KOPT-K1 (cell line): ENCODE data around the gene CTNND2.

Experiments
- H3K27ac ChIP-seq: fragments of 200-600 bp; sonication (generic); 2 replicates; pipeline ENCODE4 v1.5.1; 2016; ENCODE audit warnings: antibody characterized with exemption, mild to moderate bottlenecking, low read depth, low read length; ENCODE audit not compliant: poor library complexity, severe bottlenecking
- H3K36me3 ChIP-seq: fragments of 200-600 bp; sonication (generic); 2 replicates; pipeline ENCODE4 v1.5.1; 2017; ENCODE audit warnings: antibody characterized with exemption, mild to moderate bottlenecking, low read length, moderate library complexity; ENCODE audit not compliant: insufficient read depth
- H3K9me3 ChIP-seq: fragments of 200-600 bp; sonication (generic); 2 replicates; pipeline ENCODE4 v1.5.1; 2017; ENCODE audit warnings: antibody characterized with exemption, low read length, mild to moderate bottlenecking; ENCODE audit not compliant: insufficient read depth, poor library complexity, severe bottlenecking

Gene CTNND2

DNA sequence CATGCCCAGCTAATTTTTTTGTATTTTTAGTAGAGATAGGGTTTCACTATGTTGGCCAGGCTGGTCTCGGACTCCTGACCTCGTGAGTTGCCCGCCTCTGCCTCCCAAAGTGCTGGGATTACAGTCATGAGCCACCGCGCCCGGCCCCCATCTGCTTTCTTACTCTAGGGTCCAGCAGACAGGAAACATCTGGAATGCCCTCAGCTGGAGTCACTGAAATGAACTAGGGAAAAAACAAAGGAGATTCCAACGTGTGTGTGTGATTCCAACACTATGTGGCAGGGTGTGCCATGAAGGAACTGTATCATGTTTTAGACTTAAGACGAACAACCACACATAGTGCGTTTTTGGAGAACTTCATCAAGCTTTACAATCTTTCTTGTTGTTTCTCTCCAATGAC lies 603.1 kb downstream of the CTNND2 start:
- Histone ChIP-seq H3K27ac (no peak overlapping the region), H3K9me3 (no peaks in the 10 kb centered on the region), H3K36me3 (no peaks in the 10 kb centered on the region)

- no peaks in the 10 kb centered on the region for H3K9me3 ChIP-seq
- no peaks in the 10 kb centered on the region for H3K36me3 ChIP-seq
- H3K27ac ChIP-seq, result no peak overlapping the region
These were observed 603.5 kb downstream of the CTNND2 start for GRCh38 chr5:11300736-11301135.

- H3K27ac ChIP-seq, result no peak overlapping the region
- no peaks in the 10 kb centered on the region for H3K9me3 ChIP-seq
- no peaks in the 10 kb centered on the region for H3K36me3 ChIP-seq
These were observed 605.4 kb downstream of the CTNND2 start for GRCh38 chr5:11298877-11299276.

DNA sequence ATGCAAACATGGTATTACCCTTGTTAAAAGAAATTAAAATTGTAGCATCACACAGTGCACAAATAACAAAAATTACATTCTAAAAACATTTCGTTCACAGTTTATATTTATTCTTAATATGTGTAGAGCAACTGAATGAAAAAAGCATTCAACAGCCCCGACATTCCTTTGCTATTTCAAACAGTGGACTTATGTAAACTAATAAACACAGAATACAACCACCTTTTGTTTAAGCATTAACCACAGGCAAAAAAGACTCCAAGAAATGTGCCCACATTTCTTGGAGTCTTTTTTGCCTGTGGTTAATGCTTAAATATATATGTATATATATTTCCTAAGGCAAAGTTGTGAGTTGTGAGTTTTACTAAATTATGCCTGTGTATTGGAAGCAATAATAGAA lies 610.7 kb downstream of the CTNND2 start:
- no peaks in the 10 kb centered on the region for H3K36me3 ChIP-seq
- no peaks in the 10 kb centered on the region for H3K9me3 ChIP-seq
- H3K27ac ChIP-seq, result no peak overlapping the region

DNA sequence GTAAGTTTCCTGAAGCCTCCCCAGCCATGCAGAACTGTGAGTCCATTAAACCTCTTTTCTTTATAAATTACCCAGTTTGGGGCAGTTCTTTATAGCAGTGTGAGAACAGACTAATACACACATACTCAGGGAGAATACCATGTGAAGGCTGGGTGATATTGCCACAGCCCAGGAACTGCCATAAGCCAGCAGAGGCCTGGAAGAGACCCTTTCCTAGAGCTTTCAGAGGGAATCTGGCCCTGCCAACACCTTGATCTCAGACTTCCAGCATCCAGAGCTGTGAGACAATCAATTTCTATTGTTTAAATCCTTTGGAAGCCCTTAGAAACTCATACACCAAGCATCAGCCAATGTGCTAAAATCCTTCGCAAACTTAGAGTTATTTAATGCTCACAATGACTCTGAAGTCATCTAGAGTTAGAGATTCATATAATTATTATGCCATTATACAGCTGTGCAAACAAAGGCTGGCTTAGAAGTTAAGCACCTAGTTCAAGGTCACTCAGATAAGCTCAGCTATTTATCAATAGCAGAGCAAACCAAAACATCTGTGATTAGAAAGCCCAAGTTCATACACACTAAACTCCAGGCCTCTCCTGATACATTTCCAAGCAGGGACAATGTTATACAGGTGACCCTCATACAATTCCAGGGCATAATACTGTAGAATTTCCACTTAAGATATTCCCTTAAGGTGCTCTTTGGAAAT lies 611.4 kb downstream of the CTNND2 start:
- no peaks in the 10 kb centered on the region for H3K9me3 ChIP-seq
- H3K27ac ChIP-seq, result no peak overlapping the region
- no peaks in the 10 kb centered on the region for H3K36me3 ChIP-seq

DNA sequence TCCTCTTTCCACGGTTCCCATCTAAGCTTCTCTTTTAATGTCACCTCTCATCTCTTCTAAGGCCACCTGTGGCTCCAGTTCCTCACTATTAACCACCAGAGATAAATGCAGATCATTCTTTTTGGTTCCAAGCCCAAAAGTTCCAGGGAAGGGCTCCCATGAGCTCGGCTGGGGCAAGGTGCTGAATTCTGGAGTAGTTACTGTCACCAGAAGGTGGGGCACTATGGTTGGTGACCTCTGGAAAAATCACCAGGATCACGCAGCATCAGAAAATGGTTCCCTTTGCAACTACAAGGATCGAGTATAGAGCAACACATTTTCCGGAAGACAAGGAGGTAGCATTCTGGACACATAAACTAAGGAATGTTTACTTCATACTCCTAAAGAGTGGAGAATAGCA lies 614.5 kb downstream of the CTNND2 start:
- Histone ChIP-seq H3K27ac (no peak overlapping the region), H3K36me3 (no peaks in the 10 kb centered on the region), H3K9me3 (no peaks in the 10 kb centered on the region)

- Histone ChIP-seq H3K27ac (no peak overlapping the region), H3K36me3 (no peaks in the 10 kb centered on the region), H3K9me3 (no peaks in the 10 kb centered on the region)
These were observed 615.0 kb downstream of the CTNND2 start for GRCh38 chr5:11289208-11289607.

DNA sequence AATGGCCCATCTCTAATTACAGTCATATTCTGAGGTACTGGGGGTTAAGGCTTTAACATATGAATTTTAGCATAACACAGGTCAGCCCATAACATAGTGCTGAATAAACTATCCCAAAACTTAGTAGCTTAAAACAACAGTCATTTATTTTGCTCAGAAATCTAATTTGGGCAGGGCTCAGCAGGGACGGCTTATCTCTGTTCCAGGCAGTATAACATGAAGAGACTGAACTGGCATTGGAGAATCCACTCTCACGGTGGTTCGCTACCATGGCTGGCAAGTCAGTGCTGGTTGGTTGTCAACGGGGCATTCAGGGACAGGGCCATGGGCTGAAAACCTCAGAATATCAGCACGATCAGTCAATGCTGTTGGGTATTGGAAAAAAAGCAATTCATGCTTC lies 622.4 kb downstream of the CTNND2 start:
- no peaks in the 10 kb centered on the region for H3K36me3 ChIP-seq
- no peaks in the 10 kb centered on the region for H3K9me3 ChIP-seq
- no peak overlapping the region for H3K27ac ChIP-seq

DNA sequence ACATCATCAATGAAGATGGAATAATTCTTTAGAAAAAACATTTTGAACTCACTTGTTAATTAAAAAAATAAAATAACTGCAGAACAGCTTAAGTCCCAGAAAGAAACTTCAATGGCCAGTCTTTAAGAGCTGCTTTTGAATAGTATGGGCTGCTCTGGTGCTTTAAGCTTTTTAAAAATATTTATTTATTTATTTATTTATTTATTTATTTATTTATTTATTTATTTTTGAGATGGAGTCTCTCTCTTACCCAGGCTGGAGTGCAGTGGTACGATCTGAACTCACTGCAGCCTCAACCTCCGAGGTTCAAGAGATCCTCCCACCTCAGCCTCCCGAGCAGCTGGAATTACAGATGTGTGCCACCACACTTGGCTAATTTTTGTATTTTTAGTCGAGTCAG lies 626.9 kb downstream of the CTNND2 start:
- H3K27ac ChIP-seq, result no peak overlapping the region
- no peaks in the 10 kb centered on the region for H3K9me3 ChIP-seq
- H3K36me3 ChIP-seq, result no peaks in the 10 kb centered on the region

DNA sequence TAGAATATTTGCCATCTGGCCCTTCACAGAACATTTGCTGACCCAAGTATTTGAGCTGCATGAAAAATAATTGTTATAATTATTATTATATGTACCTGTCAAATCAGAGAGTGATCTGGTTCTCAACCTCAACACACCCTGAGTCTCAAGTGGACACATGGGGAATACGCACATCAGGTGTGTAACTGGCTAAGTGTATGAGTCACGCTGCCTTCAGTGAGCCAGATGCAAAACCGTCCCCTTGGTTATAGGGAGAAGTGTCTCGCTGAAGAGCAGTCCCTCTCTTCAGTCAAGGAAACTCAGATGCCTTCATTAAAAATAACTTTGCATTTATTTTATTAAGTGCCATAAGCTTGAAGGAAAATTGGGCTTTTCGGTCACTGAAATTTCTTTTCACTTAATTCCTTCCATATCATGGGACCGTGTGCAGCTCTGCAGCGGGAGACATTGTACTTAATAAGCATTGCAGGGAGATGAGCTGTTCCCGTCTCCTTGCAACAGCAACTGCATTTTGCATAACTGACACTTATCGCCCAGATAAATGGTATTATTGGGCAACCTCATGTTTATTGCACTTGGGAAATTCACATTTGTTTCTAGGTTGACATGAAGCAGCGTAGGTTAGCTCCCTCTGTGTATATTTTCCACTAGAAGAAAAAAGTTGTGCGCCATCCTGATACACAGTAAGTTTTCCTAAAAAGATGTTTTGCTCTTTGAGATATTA lies 630.9 kb downstream of the CTNND2 start:
- Histone ChIP-seq H3K27ac (no peak overlapping the region), H3K36me3 (no peaks in the 10 kb centered on the region)

DNA sequence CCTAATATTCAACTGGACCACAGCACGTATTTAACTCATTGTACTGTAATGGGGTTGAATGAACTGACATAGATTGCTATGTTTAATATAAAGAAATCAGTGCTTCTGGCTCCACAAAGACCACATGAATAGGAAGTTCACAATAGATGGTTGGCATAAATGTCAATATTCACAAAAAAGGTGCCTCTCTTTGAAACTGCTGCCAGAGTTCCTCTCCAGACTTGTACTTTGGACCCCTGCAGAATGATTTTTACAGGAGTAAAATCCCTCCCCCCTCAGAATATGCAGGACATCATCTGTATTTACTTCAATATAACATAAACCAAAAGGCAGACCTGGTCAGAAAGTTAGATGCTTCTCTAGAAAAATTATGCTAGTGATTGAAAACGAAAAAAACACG lies 634.7 kb downstream of the CTNND2 start:
- no peaks in the 10 kb centered on the region for H3K36me3 ChIP-seq
- no peaks in the 10 kb centered on the region for H3K9me3 ChIP-seq
- H3K27ac ChIP-seq, result no peak overlapping the region

More for the DNA sequence above, 630.9 kb downstream of the CTNND2 start:
- H3K9me3 ChIP-seq, result no peaks in the 10 kb centered on the region

GRCh38 chr5:11268891-11269290 lies 635.4 kb downstream of the CTNND2 start:
- Histone ChIP-seq H3K27ac (no peak overlapping the region), H3K9me3 (no peaks in the 10 kb centered on the region)

GRCh38 chr5:11266331-11266730 lies 637.9 kb downstream of the CTNND2 start:
- Histone ChIP-seq H3K27ac (no peak overlapping the region), H3K9me3 (no peaks in the 10 kb centered on the region), H3K36me3 (no peaks in the 10 kb centered on the region)

More at GRCh38 chr5:11268891-11269290, 635.4 kb downstream of the CTNND2 start:
- no peaks in the 10 kb centered on the region for H3K36me3 ChIP-seq

- Histone ChIP-seq H3K27ac (no peak overlapping the region), H3K36me3 (no peaks in the 10 kb centered on the region), H3K9me3 (no peaks in the 10 kb centered on the region)
These were observed 643.0 kb downstream of the CTNND2 start for GRCh38 chr5:11261241-11261640.

DNA sequence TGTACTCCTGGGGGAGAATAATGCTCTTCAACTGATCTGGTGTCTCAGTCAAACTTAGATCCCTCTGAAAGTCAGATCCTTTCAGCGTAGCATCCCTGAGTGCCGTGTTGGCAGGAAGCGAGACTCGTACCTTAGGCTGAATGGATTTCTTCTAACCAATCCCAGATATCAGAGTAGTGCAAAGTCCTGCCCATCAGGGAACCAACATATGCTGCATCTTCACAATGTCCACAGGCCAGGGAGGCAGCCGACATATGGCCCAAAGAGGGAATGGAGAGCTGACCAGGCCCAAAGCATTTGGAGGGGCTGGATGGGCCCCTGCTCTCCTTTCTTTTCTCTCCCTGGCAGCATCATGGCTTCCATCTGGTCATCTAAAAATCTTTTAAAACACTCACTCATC lies 646.2 kb downstream of the CTNND2 start:
- H3K9me3 ChIP-seq, result no peaks in the 10 kb centered on the region
- no peaks in the 10 kb centered on the region for H3K36me3 ChIP-seq
- no peak overlapping the region for H3K27ac ChIP-seq

- Histone ChIP-seq H3K36me3 (no peaks in the 10 kb centered on the region), H3K27ac (no peak overlapping the region), H3K9me3 (no peaks in the 10 kb centered on the region)
These were observed 651.7 kb downstream of the CTNND2 start for GRCh38 chr5:11252523-11252922.
